IPS-18c (cell line): ENCODE measurements around the gene FANCE.
A peak's percentile ranks its signal among the peaks of the same experiment; 100 is the strongest.

ENCODE experiments used
- H3K4me3 ChIP-seq: 2 replicates; pipeline ENCODE4 v1.7.0; 2013; ENCODE audit warnings: low read depth, mild to moderate bottlenecking, low read length, moderate library complexity; ENCODE audit not compliant: insufficient read depth
- H3K9me3 ChIP-seq: one replicate; pipeline ENCODE4 v1.6.1; 2013; ENCODE audit warnings: mild to moderate bottlenecking, low read length, moderate library complexity; ENCODE audit not compliant: control insufficient read depth, insufficient read depth

Gene FANCE

DNA sequence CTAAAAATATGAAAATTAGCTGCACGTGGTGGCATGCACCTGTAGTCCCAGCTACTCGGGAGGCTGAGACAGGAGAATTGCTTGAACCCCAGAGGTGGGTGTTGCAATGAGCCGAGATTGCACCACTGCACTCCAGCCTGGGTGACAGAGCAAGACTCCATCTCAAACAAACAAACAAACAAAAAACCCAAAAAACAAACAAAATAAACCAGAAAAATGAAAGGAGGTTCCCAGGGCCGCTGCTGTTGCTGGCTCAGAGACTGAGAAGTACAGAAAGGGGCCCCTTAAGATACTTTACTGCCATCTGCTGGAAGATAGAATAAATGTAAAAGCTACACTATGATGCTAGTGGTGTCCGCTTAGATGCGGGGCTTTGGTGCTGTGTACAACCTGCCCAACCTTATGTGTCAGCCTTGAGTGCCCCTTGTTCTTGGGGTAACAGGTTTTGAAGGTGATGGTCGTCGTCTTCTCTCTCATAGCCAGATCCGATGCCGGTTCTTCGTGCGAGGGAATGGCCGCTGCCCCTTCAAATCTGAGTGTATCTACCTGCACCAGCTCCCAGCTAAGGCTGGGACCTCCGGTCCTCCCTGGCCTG, 2.8 kb upstream of the FANCE start:
- Histone ChIP-seq H3K4me3 (no peak overlapping the region), H3K9me3 (no peaks in the 10 kb centered on the region)

DNA sequence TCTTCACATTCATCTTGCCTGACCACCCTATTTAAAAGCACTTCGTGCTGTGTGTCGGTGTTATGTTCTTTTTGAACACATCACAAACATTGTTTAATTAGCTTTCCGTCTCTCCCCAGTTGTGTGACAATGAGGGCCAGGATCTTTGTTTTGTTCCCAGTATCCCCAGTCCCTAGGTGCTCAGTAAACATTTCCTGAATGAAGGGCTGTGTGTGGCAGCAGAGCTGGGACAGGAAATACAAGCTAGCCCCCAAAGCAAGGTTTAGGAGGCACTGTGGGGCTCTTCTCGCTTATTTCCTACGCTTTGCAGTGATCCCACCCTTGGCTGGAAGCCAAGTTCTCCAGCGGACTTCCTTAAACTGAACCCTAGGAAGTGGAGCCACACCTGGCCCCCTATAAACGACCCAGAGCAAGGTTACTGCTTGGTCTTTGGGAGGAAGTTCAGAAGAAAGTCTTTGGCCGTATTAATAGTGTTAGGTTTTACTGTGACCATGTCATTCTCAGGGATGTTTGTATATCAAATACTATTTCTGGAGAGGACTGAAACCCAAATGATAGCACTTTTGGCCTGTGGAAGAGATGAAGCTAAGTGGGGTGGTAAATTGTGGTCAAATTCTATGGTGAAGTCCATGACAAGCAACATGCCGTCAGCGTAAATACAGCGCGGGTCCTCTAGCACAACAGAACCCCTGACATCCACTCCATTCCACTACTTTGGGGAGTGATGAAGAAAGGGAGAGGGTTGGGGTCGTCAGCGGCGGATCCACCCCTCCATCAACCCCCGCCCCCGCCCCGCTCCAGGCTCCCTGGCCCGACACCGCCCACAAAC, 570 bp upstream of the FANCE start:
- no peaks in the 10 kb centered on the region for H3K9me3 ChIP-seq
- peak overlapping the region; percentile 25; the same call in 1 of the 2 replicates for H3K4me3 ChIP-seq

DNA sequence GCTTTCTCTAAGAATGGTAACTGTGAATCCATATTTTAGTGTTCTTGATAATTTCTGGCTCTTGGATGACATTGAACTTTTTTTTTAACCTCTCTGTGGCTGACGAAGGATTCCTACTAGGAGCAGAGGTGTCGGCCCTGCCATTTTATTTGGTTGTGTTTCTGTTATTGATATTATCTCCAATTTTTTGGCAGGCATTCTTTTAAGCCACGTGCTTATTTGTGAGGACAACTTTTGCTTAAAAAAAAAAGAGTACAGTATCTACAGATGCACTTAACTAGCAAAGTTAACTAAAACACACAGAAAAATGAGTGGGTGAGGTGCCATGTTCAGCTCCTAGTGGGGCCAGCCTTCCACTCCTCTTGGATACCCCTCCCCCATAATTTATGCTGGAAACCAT, 1.1 kb downstream of the FANCE start:
- peak overlapping the region; percentile 67 for H3K4me3 ChIP-seq
- no peaks in the 10 kb centered on the region for H3K9me3 ChIP-seq

DNA sequence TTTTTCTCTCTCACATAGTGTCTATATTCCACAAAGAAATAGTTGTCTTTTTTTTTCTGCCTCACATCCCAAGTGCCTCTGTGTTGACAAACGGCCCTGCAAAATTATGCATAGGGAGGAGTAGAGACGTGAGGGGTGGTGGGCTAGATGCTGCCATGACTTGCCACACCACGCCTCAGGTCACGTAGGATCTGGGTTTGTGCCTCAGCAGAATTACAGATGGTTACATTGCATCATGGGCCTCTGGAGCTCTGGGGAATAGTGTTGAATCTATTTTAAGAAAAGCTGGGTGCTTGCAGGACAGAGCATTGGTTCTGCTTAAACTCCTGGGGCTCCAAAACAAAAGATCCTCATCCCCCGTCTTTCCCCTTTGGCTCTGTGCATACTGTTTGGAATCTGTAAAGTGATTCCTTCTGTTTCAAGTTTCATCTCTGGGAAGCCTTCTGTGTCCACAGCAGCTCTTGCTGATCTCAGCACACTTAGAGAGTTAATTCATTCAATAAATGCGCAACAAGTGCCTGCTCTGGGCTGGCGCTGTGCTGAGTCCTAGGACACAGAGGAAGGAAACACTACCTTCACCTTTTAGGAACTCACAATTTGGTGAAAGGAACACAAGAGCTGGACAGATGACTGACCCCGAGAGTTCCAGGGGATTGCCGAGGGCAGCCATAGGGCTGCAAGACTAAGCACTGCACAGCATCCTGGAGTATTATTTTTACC, 2.4 kb downstream of the FANCE start:
- Histone ChIP-seq H3K9me3 (no peaks in the 10 kb centered on the region), H3K4me3 (no peak overlapping the region)

DNA sequence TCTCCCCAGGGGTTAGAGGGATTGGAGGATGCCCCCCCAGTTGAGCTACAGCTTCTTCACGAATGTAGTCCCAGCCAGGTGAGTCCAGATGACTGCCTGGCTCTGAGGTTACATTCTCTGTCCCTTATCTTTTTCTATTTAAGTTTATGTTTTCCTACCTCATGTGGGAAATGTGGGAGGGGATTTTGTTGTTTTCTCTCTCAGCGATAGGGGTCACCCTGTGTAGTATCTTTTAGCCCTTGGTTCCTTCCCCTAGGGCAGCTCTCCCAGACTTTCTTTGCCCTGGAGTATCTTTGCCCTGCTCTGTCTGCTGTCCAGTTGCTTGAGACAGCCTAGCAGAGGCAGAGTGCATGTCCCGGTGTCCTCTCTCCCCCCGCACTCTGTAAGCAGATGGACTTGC, 5.8 kb downstream of the FANCE start:
- Histone ChIP-seq H3K9me3 (no peaks in the 10 kb centered on the region), H3K4me3 (no peak overlapping the region)

DNA sequence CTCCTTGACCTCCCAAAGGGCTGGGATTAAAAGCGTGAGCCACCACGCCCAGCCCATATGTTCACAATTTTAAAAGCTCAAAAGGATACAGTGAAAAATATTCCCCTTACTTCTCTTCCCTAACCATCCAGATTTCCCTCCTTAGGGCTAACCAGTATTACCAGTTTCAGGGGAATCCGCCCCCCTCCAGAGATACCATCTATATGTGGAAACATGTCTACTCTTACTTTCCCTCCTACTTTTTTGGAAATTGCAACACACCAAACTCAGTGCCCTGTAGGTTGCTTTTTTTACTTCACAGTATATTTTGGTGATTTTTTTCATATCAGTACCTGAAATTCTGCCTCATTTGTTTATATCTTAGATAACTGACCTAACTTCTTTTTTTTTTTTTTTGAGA, 9.1 kb downstream of the FANCE start:
- no peak overlapping the region for H3K4me3 ChIP-seq
- H3K9me3 ChIP-seq: no peaks in the 10 kb centered on the region

DNA sequence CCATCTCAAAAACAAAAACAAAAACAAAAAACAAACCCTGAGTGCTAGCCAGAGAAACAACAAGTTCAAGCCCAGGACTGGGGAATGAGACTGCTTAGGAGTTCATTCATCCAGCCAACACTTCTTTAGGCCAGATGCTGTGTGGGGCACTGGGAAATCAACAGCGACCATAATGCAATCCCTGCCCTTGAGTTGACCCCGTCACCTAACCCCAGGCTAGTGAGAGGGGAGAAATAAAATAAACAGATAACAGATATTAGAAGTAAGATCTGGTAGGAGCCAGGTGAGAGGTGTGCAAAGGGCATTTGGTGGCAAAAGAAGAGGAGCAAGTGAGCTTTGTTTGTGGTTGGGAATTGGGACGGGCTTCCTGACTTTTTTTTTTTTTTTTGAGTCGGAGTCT, 11.2 kb downstream of the FANCE start:
- no peak overlapping the region for H3K4me3 ChIP-seq
- H3K9me3 ChIP-seq: no peaks in the 10 kb centered on the region

DNA sequence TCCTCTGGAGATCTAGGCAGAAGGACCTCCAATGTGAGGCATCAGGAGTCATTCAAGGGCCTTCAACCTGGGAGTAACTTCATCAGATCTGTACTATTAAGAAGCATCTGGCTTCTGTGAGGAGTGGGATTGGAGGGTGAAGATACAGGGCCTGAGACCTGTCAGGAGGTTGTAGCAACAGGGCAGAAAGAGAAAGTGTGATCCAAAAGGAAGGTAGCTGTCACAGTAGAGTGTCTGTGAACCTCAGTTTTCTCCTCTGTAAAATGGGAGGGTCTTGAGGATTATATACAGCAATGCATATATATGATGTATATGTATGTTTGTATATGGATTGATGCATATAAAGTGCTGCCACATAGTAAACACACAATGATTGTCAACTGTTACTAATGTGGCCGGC, 13.5 kb downstream of the FANCE start:
- no peaks in the 10 kb centered on the region for H3K9me3 ChIP-seq
- H3K4me3 ChIP-seq: no peak overlapping the region

DNA sequence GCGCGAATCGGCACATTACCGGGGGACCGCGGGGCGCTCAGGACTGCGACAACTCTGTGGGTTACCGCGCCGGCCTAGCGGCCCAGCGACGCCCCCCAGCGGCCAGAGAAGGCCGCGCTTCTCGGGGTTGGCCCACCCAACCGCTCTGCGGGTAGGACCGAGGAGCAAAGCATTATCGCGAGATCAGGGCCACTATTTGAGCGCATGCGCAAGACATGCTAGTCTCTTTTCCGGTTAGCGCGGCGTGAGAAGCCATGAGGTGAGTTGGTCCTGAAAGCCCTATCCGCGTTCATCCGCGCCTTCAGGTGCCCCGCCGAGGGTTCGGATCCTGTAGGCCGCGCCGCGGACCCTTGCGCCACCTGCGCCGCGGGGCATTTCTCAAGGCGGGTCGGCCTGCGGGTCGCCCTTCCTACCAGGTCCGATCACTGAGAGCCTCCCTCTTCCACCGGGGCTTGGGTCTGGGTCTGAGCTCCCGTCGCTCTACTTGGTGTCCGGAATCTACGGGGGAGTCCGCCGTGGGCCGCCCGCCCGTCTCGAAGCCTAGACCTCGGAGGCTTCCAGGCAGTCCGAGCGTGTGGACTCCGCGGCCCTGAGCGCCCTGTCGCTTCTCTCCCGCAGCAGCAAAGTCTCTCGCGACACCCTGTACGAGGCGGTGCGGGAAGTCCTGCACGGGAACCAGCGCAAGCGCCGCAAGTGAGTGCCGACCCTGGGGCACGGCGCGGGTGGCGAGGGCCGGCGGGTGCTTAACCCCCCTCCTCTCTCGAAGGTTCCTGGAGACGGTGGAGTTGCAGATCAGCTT, 16.2 kb downstream of the FANCE start, which contains the start of gene RPL10A:
RPL10A (plus strand) TSS at position 221 of the 799 bp plus-strand sequence; CDS start at position 255, 34 bp downstream.
- H3K4me3 ChIP-seq: peak within 1 kb of the TSS; percentile 100

DNA sequence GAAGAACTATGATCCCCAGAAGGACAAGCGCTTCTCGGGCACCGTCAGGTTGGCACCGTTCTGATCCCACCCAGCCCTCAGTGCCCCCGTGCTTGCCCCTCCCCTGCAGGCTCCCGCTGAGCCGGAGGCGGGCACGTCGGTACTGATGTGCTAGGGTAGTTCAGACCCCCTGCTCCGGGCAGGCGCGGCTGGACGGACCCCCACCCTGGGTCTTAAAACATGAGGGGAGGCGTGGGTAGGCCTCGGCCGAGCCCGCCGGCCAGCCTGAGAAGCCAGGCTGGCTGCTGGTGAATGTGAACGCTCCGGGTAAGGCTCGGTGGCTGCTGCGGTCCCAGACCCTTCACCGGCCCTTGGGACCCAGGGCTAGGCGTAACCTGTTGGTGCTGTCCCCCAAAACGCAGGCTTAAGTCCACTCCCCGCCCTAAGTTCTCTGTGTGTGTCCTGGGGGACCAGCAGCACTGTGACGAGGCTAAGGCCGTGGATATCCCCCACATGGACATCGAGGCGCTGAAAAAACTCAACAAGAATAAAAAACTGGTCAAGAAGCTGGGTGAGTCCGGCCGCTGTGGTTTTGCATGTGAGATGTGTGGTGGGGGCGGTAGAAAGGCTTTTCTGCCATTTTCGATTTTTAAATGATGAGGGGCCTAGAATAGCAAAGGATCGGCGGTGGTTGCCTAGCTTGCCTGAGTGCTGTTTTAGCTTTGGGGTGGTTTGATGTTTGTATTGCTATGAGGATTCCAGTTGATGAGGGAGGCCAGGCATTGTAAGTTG, 17.0 kb downstream of the FANCE start:
- peak overlapping the region; percentile 100 for H3K4me3 ChIP-seq
- no peaks in the 10 kb centered on the region for H3K9me3 ChIP-seq

More for the DNA sequence above, 16.2 kb downstream of the FANCE start, which contains the start of gene RPL10A:
- no peaks in the 10 kb centered on the region for H3K9me3 ChIP-seq

DNA sequence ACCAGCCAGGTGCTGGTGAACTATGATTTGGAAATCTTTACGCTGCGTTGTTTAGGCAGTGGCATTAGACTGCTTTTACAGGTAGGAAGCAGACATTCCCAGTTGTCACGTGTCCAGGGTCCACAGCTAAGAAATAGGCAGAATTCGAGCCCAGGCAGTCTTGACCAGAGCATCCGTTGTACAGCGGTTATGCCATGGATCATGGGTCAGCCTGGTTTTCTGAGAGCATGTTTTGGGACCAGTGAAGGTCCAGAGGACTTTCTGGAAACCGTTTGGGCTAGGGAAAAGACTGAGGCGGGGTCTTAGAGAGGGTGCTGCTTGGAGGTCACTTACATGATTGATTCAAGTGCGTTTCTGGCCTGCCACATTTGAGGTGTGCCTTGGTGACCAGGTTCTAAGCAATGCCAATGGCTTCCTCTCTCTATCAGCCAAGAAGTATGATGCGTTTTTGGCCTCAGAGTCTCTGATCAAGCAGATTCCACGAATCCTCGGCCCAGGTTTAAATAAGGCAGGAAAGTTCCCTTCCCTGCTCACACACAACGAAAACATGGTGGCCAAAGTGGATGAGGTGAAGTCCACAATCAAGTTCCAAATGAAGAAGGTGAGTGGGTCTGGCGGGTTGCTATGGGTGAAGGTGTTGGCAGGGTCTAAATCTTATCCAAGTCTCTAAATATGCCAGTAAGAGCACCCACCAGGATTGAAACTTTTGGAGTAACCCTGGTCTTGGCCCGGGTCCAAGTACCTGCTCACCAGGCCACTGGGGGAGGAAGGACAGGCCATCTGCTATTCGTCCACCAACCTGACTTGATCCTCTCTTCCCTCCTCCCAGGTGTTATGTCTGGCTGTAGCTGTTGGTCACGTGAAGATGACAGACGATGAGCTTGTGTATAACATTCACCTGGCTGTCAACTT, 17.9 kb downstream of the FANCE start:
- H3K4me3 ChIP-seq: peak overlapping the region; percentile 100
- H3K9me3 ChIP-seq: no peaks in the 10 kb centered on the region

DNA sequence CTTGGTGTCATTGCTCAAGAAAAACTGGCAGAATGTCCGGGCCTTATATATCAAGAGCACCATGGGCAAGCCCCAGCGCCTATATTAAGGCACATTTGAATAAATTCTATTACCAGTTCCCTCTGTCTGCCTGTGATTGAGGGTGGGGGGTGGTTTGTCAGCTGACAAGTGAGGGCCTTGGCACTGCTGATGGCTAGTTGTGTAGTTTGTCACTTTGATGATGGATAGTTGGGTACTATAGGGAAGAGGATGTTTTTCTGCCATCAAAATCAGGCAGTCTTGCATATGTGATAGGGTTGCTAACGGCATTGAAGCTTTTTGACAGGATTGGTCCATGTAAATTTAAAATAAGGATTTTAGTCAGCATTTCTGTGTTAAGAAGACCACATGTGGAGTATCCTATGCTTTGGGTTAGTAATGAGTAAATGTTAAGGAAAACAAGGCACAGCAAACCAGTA, 18.6 kb downstream of the FANCE start:
- no peaks in the 10 kb centered on the region for H3K9me3 ChIP-seq
- no peak overlapping the region for H3K4me3 ChIP-seq

DNA sequence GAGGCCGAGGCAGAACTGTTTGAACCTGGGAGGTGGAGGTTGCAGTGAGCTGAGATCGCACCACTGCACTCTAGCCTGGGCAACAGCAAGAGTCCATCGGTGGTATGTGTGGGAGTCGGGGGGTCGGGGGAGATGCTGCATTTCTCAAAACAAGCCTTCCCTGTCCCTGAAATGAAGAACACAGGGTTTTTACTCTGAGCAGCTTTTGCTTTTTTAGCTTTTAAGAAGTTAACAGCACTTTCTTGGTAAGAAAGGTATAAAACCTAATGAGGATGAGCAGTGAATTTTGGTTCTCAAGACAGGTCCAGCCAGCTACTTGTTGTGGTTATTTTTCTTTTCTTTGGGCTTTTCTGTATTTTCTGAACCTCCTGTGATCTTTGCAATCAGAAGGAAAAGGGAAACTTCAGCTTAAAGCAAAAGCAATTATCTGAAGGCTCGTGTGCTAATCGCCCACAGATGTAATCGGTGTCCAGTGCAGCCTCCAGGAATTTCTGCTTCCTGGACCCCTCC, 19.8 kb downstream of the FANCE start:
- H3K4me3 ChIP-seq: no peak overlapping the region
- H3K9me3 ChIP-seq: no peaks in the 10 kb centered on the region

DNA sequence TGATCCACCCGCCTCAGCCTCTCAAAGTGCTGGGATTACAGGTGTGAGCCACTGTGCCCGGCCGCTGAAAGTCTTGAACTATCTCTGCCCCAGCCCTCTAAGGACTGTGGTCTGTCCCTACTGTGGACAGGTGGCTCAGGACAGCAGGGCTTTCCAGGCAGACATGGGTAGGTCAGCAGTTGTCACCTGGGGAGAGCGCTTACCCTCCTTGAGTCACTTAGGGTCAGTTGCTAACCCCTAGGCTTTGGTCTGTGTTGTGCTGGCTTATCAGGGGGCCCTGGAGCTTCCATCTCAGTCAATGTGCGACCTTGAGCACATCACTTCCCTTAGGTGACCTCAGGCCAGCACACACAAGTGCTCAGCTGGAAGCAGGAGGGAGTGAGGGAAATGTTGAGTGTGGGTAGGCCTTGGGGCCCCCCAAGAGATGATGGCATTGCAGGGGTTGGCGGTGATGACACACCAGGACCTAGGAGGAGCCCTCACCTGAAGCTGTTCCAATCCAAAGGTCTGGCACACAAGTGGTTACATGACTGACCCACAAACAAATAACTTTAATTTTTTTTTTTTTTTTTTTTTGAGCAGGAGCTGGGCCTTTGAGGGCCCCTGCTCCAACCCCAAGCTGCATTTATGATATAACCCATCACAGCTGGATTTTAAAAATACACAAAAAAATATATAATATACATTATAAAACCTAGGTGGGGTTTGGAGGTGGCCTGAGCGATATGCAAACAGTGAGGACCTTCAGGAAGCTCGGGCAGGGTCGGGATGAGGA, 21.1 kb downstream of the FANCE start:
- Histone ChIP-seq H3K4me3 (no peak overlapping the region), H3K9me3 (no peaks in the 10 kb centered on the region)

DNA sequence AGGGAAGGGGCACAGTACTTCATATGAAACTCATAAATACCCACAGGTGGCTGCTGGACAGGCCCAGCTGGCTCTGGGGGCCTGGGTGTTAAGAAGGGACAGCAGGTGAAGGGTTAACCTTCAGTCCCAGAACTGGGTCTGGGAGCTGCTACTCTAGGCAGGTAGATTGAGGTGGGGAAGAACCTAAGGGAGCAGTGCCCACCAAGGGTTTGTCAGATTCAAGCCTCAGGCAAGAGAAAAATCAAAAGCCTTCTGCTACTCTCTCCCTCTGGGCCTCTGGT, 21.7 kb downstream of the FANCE start:
- no peaks in the 10 kb centered on the region for H3K9me3 ChIP-seq
- no peak overlapping the region for H3K4me3 ChIP-seq
